Upper lobe of left lung (tissue), 6 donors: Measurements from ENCODE around the gene NDUFAF3. TPM values are rescaled to one million over a fixed set of nuclear protein-coding genes. Genes with fewer than 3 reads are reported as not detected.
"Not testable (repeated sequence)": the region's sequence is repeated elsewhere in the genome, so short reads cannot be mapped to it uniquely, and the experiment has no call there.

Experiments
- ATAC-seq, 2 donors: fragments of 200-7000 bp; cut with Tn5 transposase; one replicate each; pipeline ENCODE4 v1.9.1; 2022; ENCODE audit warnings: mild to moderate bottlenecking in 2 of 2, moderate library complexity in 2 of 2; ENCODE audit not compliant: low FRiP score in 2 of 2
- DNase-seq, 2 donors: peaks; one replicate each; pipeline ENCODE4 v3.0.0-alpha.2; 2019 to 2020
- H3K27ac ChIP-seq, 4 donors: fragments of 200-600 bp; sonication (generic); one replicate each; pipeline ENCODE4 v1.5.1; 2016 to 2019
- H3K27me3 ChIP-seq, 4 donors: fragments of 200-600 bp; sonication (generic); one replicate each; pipeline ENCODE4 v1.5.1; 2017 to 2019
- H3K36me3 ChIP-seq, 4 donors: fragments of 200-600 bp; sonication (generic); one replicate each; pipeline ENCODE4 v1.5.1; 2016 to 2019
- H3K4me1 ChIP-seq, 4 donors: fragments of 200-600 bp; sonication (generic); one replicate each; pipeline ENCODE4 v1.5.1; 2018 to 2019
- H3K4me3 ChIP-seq, 4 donors: fragments of 200-600 bp; sonication (generic); one replicate each; pipeline ENCODE4 v1.5.1; 2017 to 2019; ENCODE audit warnings: mild to moderate bottlenecking in 2 of 4, moderate library complexity in 1 of 4
- H3K9me3 ChIP-seq, 4 donors: fragments of 200-600 bp; sonication (generic); one replicate each; pipeline ENCODE4 v1.5.1; 2018 to 2019
- EP300 ChIP-seq, 4 donors: sonication (generic); formaldehyde crosslinking; IDR thresholded peaks; one replicate each; pipeline ENCODE4 v1.5.1; 2017; ENCODE audit warnings: antibody characterized with exemption in 4 of 4, control low read depth in 2 of 4
- POLR2A ChIP-seq, 4 donors: fragments of 450-650 bp; IDR thresholded peaks; one replicate each; pipeline ENCODE4 v1.5.1; 2016 to 2017; ENCODE audit warnings: antibody characterized with exemption in 4 of 4, mild to moderate bottlenecking in 2 of 4
- POLR2AphosphoS5 ChIP-seq, 2 donors: sonication (generic); formaldehyde crosslinking; IDR thresholded peaks; one replicate each; pipeline ENCODE4 v1.5.1; 2017; ENCODE audit warnings: antibody characterized with exemption in 2 of 2
- WGBS, 2 donors: methylation state at CpG; one replicate each; pipeline ENCODE4 v1.1.5; 2017 to 2018; 5-methylcytosine and 5-hydroxymethylcytosine counted together
- total RNA-seq, 6 donors: library from RNA; depleted of rRNA in 4 of 6; stranded (reverse); fragments of >200 nt in 4 of 6; gene quantifications; one replicate each; pipeline versions ENCODE4 v1.1.0 to v1.2.1, GENCODE V29; 2016 to 2021
- TF ChIP-seq, protein P1 (sequence below), 6 experiments: fragments of 450-650 bp in 4 of 6; fragments of 200-600 bp in 2 of 6; sonication (generic) in 2 of 6; IDR thresholded peaks; one replicate each; pipeline ENCODE4 v1.5.1; 2016 to 2019; ENCODE audit warnings: antibody characterized with exemption in 6 of 6
- donor health status: DM: no; HTN: no; CAD: no; lungs with moderate emphysema.
- donor health status: DM: no; HTN: yes; CAD: no; lungs with severe emphysema.

Gene NDUFAF3
- total RNA-seq, 6 donors from 2014 or later = 75.4 to 166 (median 101) TPM

GRCh38 chr3:49006408-49007067 is 15.4 kb upstream of the NDUFAF3 start:
- Histone ChIP-seq H3K4me3 (peak overlapping the region; percentile 72 to 98 (median 89)), H3K9me3 (no peaks in the 10 kb centered on the region), H3K27ac (peak overlapping the region; percentile 94 to 98 (median 97)), H3K27me3 (no peaks in the 10 kb centered on the region), H3K4me1 (peaks cover 17 to 32% (median 18%) of the 10 kb centered on the region in 4 donors), H3K36me3 (peaks cover 0 to 5% (median 2%) of the 10 kb centered on the region in 4 donors)
- ATAC-seq (peak; percentile 16 to 34), DNase-seq (peak; percentile 50 to 88)
- TF ChIP-seq EP300 (IDR thresholded peaks at IDR 0.05) = no peak
- TF ChIP-seq, protein P1, sequence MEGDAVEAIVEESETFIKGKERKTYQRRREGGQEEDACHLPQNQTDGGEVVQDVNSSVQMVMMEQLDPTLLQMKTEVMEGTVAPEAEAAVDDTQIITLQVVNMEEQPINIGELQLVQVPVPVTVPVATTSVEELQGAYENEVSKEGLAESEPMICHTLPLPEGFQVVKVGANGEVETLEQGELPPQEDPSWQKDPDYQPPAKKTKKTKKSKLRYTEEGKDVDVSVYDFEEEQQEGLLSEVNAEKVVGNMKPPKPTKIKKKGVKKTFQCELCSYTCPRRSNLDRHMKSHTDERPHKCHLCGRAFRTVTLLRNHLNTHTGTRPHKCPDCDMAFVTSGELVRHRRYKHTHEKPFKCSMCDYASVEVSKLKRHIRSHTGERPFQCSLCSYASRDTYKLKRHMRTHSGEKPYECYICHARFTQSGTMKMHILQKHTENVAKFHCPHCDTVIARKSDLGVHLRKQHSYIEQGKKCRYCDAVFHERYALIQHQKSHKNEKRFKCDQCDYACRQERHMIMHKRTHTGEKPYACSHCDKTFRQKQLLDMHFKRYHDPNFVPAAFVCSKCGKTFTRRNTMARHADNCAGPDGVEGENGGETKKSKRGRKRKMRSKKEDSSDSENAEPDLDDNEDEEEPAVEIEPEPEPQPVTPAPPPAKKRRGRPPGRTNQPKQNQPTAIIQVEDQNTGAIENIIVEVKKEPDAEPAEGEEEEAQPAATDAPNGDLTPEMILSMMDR (IDR thresholded peaks at IDR 0.05) = no peak
- no peak for TF ChIP-seq POLR2AphosphoS5 (IDR thresholded peaks at IDR 0.05)
- no peak for TF ChIP-seq POLR2A (IDR thresholded peaks at IDR 0.05)
- 0 to 4% methylated on average over 2 to 29 of the region's 32 CpGs for WGBS, 2 donors

- no peaks in the 10 kb centered on the region for H3K27me3 ChIP-seq
- no peaks in the 10 kb centered on the region for H3K9me3 ChIP-seq
- H3K4me3 ChIP-seq = peak within 1 kb of the TSS; percentile 72 to 98 (median 89)
- H3K27ac ChIP-seq = peak within 1 kb of the TSS; percentile 94 to 98 (median 97)
- DNase-seq = peak; percentile 98 to 99
- no peak for TF ChIP-seq EP300 (IDR thresholded peaks at IDR 0.05)
- peak in 3 of 4 donors; percentile 46 to 82 (median 49) for TF ChIP-seq POLR2A (IDR thresholded peaks at IDR 0.05)
- TF ChIP-seq, protein P1 (IDR thresholded peaks at IDR 0.05) = peak in 5 of 6 experiments; percentile 40 to 76 (median 61)
- peak; percentile 42 to 73 for TF ChIP-seq POLR2AphosphoS5 (IDR thresholded peaks at IDR 0.05)
- peaks cover 0 to 12% (median 8%) of the 10 kb centered on the region in 4 donors for H3K36me3 ChIP-seq
- WGBS, 2 donors = 0 to 2% methylated on average over 13 to 62 of the region's 65 CpGs
- H3K4me1 ChIP-seq = peaks cover 17 to 32% (median 18%) of the 10 kb centered on the region in 4 donors
- ATAC-seq = peak; percentile 94 to 96
Measured at GRCh38 chr3:49007068-49007770, 14.7 kb upstream of the NDUFAF3 start, which contains the start of gene WDR6. TSS of gene WDR6 (plus strand) at chr3:49007391. CDS start at chr3:49007432, 41 bp downstream.

- H3K9me3 ChIP-seq = no peaks in the 10 kb centered on the region
- peak overlapping the region; percentile 72 to 98 (median 89) for H3K4me3 ChIP-seq
- ATAC-seq = peak; percentile 92
- H3K27ac ChIP-seq = peak overlapping the region; percentile 94 to 98 (median 97)
- no peaks in the 10 kb centered on the region for H3K27me3 ChIP-seq
- DNase-seq = peak; percentile 96
- no peak for TF ChIP-seq POLR2A (IDR thresholded peaks at IDR 0.05)
- TF ChIP-seq POLR2AphosphoS5 (IDR thresholded peaks at IDR 0.05) = no peak
- TF ChIP-seq EP300 (IDR thresholded peaks at IDR 0.05) = no peak
- TF ChIP-seq, protein P1 (IDR thresholded peaks at IDR 0.05) = peak in 1 of 6 experiments; percentile 3
- H3K36me3 ChIP-seq = peaks cover 0 to 19% (median 15%) of the 10 kb centered on the region in 4 donors
- WGBS, 2 donors = 25 to 42% methylated on average over 16 to 25 of the region's 41 CpGs
- H3K4me1 ChIP-seq = peaks cover 17 to 32% (median 18%) of the 10 kb centered on the region in 4 donors
Measured at GRCh38 chr3:49007771-49008528, 14.0 kb upstream of the NDUFAF3 start.

- ATAC-seq, H3K9me3 ChIP-seq, H3K27me3 ChIP-seq, DNase-seq: not testable (repeated sequence)
- Histone ChIP-seq H3K4me3 (peak overlapping the region in 2 of 4 donors; percentile 72 to 98), H3K4me1 (peaks cover 17 to 32% (median 18%) of the 10 kb centered on the region in 4 donors), H3K36me3 (peaks cover 0 to 26% (median 21%) of the 10 kb centered on the region in 4 donors), H3K27ac (peak overlapping the region; percentile 94 to 98 (median 97))
- WGBS, 2 donors = 82 to 84% methylated on average over 5 of the region's 5 CpGs
Measured at GRCh38 chr3:49008627-49009026, 13.3 kb upstream of the NDUFAF3 start.
